ENCODE results near the gene DOCK9.

Gene DOCK9

GRCh38 chr13:98878486-98879126 is 99.3 kb downstream of the DOCK9 start:
- no peak for DNase-seq

DNA sequence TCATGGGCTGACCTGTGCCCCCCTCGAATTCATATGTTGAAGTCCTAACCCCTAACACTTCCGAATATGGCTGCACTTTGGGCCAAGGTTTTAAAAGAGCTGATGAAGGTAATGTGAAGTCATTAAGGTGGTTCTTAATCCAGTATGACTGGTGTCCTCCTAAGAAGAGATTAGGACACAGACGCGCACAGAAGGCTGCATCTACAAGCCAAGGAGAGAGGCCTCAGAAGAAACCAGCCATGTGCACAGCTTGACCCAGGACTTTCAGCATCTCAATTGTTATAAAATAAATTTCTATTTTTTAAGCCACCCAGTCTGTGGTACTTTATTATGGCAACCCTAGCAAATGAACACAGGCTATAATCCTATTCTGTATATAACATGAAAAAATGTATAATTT is 99.9 kb downstream of the DOCK9 start:
- no peak for DNase-seq

- DNase-seq: no peak
These were observed 100.4 kb downstream of the DOCK9 start for GRCh38 chr13:98877466-98877865.

DNA sequence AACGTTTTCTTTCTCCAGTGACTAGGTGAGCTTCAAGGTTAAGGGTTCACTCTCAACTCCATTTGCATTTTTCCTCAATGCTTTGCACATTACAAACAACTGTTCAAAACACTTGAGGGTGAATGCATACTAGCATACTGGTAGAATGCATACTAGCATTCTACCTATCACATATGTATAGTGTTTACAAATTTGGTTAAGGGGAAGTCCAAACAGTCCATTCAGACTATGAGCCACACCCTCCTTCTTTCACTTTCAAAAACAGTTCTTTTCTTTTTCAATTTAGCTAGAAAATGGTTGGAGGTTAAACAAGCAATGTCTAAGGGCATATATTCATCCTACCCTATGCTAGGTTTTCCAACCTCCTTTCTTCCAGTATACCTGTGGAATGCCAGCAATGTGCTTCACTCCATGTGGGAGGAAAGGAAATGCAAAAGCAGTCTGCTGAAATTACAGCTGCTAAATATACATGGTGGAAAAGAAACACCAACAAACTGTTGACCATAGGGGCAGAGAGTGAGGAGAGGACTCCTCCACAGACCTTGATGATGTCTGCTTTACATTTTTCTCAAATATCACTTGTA is 102.6 kb downstream of the DOCK9 start:
- no peak for DNase-seq

DNA sequence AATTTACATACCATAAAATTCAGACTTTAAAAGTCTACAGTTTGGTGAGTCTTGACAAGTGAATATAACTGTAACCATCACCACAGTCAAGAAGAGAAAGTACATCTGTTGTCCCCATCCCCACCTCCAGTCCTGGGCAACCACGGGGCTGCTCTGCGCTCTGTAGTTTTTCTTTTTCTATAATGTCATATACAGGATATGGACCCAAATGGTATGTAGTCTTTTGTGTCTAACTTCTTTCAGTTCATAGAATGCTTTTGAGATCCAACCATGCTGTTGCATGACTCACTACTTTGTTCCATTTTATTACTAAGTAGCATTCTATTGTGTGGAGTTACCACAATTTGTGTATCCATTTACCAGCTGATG is 103.9 kb downstream of the DOCK9 start:
- DNase-seq: no peak

- DNase-seq: no peak
These were observed 104.4 kb downstream of the DOCK9 start for GRCh38 chr13:98873377-98874028.

- no peak for DNase-seq
These were observed 106.1 kb downstream of the DOCK9 start for GRCh38 chr13:98871727-98872126.

DNA sequence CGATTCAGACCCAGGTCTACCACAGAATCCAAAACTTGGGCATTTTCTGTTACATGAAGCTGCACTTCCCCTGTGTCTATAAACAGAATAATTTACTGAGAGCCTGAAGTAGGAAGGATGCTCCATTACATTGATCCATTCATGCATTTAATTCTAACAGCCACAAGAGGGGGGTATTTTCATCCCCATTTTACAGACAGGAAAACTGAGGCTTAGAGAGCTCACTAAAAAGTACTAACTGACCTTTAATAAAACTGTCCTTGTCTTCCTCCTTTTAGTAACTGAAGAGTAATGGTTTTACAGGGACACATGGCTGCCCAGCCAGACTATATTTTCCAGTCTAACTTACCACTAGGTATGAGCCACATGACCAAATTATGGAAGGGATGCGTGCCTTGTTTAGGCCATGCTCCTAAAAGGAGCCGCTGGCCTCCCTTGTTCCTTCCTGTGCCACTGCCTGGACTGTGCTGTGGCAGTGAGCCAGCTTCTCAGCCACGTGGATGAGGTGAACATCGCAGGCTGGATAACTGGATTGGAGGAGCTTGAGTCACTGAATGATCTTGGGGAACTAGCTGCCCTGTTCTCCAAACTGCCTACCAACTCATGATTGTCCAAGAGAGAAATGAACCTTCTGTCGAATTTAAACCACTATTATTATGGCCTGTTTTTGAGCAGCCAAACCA is 108.3 kb downstream of the DOCK9 start:
- DNase-seq: no peak

DNA sequence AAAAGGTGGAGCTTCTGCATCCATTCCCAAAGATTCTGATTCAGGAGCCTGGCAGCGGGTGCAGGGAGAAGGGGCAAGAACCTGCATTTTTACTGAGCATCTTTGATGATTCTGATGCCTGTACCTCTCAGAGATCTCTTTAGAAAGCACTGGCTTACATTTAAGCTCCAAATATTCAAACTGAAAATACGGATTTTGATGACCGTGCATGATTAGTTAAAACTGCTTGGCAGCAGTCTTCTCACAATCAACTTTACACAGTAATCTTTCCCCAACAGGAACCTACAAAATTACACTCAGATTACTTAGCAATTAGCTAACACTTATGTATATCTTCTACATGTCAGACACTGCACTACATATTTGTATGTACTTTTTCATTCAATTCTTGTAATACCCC is 108.9 kb downstream of the DOCK9 start:
- no peak for DNase-seq

DNA sequence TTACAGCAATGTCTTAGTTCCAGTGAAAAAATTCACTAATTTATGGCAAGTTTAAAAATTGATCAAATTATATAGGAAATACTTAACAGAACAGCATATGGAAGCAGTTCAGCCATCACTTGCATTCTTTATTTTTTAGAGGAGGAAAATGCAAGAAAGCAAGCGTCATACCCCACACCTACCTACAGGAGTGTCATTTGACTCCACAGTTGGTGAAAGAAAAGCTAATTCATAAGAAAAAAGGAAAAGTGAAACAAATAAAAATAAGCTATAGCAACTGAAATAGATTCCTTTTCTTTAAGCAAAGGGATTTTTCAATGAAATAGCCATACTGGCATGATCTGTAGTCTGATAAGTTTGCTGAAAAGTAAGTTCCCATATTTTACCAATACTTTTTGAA is 111.0 kb downstream of the DOCK9 start:
- no peak for DNase-seq

- no peak for DNase-seq
These were observed 117.4 kb downstream of the DOCK9 start for GRCh38 chr13:98860491-98860890.

DNA sequence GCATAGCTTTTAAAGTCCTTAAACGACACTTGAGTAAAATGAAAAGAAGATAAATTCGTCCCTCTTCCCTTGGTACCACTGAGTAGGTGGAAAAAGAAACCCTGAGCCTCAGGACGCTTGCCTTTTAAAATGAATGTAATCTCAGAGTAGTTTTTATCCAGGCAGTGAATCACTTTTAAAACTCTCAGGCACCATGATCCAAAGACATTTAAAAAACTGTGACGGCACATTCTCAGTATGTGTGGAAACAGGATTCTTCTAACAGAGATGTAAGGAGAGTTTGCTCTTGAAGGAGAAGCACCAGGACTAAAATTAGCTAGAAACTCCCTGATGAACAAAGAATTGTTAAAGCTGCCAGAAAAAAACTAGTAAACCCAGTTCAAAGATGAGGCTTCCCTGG is 119.7 kb downstream of the DOCK9 start:
- DNase-seq: no peak

- no peak for DNase-seq
These were observed 120.9 kb downstream of the DOCK9 start for GRCh38 chr13:98856983-98857382.

GRCh38 chr13:98854448-98854847 is 123.4 kb downstream of the DOCK9 start:
- no peak for DNase-seq

DNA sequence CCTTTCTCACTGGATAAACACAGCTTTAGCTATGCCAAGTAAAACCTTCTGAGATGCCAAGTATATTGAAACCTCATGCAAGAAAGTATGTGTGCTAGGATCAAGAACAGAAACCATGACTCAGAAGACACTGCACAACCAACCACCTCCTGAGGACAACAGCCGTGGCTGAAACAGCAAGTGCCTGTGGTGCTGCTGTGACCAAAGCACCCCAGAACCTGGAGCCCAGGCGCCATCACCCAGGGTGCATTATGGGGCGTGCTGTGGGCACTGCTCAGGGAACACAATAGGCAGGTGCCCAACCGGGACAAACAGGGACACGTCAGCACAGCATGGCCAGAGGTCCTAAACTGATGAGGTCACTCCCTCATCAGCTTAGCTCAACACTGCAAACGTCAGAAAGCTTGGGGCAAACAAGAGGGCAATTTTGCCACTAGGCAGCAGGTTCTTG is 124.1 kb downstream of the DOCK9 start:
- no peak for DNase-seq

DNA sequence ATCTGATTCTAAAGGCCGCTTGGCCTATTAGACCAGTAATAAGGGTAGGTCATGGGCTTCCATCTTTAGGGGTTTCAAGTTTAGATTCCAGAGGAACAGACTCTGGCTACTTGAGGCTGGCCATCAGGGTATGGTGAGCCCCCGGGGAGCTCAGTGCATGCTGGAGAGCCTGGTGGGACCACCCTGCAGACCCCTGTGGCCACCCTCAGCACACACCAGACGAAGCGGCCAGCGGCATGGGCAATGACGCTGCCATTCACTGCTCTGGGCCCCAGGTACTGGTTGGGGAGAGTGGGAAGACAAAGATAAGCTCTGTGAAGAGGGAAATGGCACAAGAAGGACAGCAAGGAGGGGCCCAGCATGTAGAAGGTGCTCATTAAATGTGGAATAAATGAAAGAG is 126.6 kb downstream of the DOCK9 start:
- no peak for DNase-seq

GRCh38 chr13:98848746-98849145 is 129.1 kb downstream of the DOCK9 start:
- DNase-seq: no peak

DNA sequence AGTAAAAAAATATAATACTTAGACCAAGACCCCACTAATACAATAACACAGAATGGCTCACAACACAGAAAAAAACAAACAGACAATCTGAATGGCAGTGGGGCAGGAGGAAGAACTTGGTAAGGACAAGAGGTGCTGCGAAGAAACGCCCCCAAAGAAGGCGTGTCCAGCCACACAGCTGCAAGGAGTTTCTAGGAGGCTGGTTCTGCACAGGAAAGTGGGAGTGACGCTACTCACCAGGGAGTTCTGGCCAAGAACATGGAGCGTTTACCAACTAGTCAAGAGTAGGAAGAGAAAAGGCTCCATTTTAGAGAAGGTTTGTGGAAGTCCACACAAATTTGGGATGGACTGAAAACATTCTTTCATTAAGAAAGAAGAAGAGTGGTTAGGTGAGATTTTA is 130.1 kb downstream of the DOCK9 start:
- DNase-seq: no peak

- DNase-seq: no peak
These were observed 130.9 kb downstream of the DOCK9 start for GRCh38 chr13:98846986-98847385.

DNA sequence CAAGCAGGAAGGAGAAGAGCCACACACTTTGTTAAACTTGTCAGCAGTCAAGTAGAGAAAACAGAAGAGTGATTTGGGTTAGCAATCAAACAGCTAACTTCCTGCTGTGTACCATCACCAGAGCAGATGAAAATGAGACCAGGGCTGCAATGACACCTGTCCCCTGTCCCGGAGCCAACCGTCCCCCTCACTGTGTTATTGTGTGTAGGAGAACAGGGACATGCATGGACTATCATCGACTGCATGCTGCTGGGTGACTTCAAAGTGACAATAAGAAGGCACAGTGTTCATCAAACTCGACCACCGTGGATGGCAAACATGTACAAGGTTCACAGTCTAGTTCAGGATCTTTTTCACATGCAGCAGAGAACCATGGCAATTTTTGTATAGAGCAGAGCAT is 131.3 kb downstream of the DOCK9 start:
- DNase-seq: no peak

DNA sequence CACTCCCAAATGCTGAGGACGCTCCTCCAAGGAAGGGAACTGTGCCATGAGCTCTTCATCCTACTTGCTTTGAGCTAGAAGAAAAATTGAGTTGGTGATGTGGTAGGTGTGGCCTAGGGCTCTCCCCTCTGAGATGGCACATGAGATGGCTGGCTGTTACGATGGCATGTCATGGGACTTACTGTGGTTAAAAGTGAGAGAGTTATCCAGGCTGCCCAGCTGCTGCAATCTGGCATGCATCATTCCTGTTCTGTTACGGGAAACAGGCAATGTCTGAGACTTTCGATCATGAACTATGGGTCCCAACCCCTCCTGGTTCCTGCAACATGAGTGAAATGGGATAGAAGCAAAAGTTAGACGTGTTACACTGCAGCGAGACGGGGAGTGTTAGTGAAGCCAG is 132.1 kb downstream of the DOCK9 start:
- no peak for DNase-seq

- DNase-seq: no peak
These were observed 133.8 kb downstream of the DOCK9 start for GRCh38 chr13:98844021-98844420.

DNA sequence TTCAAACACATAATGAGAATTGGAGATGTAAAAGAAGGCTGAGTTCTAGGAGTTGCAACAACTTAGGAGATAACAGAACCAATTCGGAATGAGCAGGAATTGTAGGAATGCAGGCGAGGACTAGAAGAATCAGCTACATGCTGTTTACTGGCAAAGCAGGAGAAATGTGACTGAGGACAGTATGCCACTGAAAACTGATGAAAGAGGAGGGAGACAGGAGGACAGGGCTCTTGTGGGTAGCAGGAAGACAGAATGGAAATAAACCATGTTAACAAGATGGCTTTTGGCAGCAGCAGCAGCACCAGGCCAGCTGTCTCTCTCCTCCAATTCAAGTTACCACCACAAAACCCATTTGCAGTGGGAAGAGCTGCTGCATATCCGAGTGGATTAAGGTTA is 134.4 kb downstream of the DOCK9 start:
- no peak for DNase-seq

GRCh38 chr13:98842858-98843481 is 134.9 kb downstream of the DOCK9 start:
- DNase-seq: peak; percentile 23 to 41 (median 30)

Measured in activated CD4-positive, CD25-positive, alpha-beta regulatory T cell (primary cell).